ENCODE data around the gene DNAJC16. TPM values are rescaled to one million over a fixed set of nuclear protein-coding genes. Genes with fewer than 3 reads are reported as not detected.
"Not testable (repeated sequence)": the region's sequence is repeated elsewhere in the genome, so short reads cannot be mapped to it uniquely, and the experiment has no call there.

Gene DNAJC16
- total RNA-seq, 1 experiment from 2014 or later, result 8.3 TPM

DNA sequence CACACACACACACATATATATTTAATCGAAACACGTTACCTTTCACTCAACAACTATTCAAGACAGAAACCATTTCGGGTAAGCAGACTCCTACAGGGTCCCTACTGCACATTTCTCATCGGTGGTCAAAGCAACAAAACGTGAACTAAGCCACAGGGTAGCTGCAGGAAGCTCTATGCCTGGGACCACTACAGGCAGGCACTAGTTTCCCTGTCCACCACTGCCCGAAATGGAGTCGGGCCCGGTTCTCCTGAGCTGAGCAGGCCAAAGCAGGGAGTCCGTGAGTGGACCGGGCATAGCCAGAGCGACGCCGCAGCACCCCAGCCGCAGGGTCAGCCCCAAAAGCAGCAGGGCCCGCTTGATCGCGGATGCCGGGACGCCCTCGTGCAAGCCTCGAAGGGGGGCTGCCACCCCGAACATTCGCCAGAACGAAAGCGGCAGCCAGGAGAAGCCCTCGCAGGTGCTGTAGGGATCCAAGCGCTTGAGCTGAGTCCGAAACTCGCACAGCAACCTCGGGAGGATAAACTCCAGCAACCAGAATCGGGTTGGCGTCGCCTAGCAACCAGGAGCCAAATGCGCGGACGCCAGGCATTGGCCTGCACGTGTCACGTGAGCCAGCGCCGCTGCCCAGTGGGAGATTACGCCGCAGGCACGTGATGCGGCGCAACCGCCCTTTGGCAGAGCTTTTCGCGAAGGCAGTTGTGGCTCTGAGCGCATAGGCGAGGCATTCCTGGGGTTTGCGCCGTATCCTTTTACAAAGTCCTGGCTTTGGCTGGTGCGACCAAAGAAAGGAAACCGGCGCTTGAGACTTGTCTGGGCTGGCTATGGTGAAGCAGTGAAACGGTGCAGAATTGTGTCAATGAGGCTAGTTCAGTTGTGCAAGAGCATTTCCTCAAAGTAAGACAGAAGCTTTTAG, 76.7 kb downstream of the DNAJC16 start:
- Histone ChIP-seq H3K36me3 (no peaks in the 10 kb centered on the region), H3K9me3 (replicated peaks) (peaks cover 8% of the 10 kb centered on the region), H3K27ac (peak overlapping the region; percentile 46), H3K27me3 (replicated peaks) (0 out of 2 replicates have a peak, but pooled peaks cover under 1% of the 10 kb centered on the region), H3K4me3 (peak overlapping the region; percentile 49), H3K4me1 (replicated peaks) (peaks cover 13% of the 10 kb centered on the region)
- DNase-seq (ENCODE audit: low read depth in 1 of 2, low spot score in 2 of 2), result peak; percentile 69 to 92

DNA sequence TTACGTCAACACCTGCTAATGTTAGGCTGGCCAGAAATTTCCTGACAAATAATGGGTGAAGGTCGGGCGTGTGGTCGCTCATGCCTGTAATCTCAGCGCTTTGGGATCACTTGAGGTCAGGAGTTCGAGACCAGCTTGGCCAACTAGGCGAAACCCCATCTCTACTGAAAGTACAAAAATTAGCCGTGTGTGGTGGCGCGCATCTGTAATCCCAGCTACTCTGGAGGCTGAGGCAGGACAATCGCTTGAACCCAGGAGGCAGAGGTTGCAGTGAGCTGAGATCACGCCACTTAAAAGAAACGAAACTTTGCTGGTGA, 77.3 kb downstream of the DNAJC16 start:
- Histone ChIP-seq H3K4me1 (replicated peaks) (peaks cover 13% of the 10 kb centered on the region), H3K4me3 (peak overlapping the region; percentile 49)
- H3K9me3 ChIP-seq (replicated peaks); H3K27ac ChIP-seq; H3K27me3 ChIP-seq (replicated peaks); H3K36me3 ChIP-seq; DNase-seq (ENCODE audit: low read depth in 1 of 2, low spot score in 2 of 2): not testable (repeated sequence)

DNA sequence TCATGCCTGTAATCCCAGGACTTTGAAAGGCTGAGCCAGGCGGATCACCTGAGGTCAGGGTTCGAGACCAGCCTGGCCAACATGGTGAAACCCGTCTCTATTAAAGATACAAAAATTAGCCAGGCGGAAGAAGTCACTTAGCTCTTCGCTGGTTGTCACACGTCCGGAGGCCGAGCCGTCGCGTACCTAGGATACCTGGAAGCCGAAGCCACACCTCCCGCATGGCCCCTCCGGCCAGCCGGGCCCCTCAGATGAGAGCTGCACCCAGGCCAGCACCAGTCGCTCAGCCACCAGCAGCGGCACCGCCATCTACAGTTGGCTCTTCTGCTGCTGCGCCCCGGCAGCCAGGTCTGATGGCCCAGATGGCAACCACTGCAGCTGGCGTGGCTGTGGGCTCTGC, 77.8 kb downstream of the DNAJC16 start:
- DNase-seq (ENCODE audit: low read depth in 1 of 2, low spot score in 2 of 2); H3K36me3 ChIP-seq; H3K27ac ChIP-seq; H3K4me3 ChIP-seq; H3K9me3 ChIP-seq (replicated peaks); H3K27me3 ChIP-seq (replicated peaks): not testable (repeated sequence)
- H3K4me1 ChIP-seq (replicated peaks), result peaks cover 13% of the 10 kb centered on the region

DNA sequence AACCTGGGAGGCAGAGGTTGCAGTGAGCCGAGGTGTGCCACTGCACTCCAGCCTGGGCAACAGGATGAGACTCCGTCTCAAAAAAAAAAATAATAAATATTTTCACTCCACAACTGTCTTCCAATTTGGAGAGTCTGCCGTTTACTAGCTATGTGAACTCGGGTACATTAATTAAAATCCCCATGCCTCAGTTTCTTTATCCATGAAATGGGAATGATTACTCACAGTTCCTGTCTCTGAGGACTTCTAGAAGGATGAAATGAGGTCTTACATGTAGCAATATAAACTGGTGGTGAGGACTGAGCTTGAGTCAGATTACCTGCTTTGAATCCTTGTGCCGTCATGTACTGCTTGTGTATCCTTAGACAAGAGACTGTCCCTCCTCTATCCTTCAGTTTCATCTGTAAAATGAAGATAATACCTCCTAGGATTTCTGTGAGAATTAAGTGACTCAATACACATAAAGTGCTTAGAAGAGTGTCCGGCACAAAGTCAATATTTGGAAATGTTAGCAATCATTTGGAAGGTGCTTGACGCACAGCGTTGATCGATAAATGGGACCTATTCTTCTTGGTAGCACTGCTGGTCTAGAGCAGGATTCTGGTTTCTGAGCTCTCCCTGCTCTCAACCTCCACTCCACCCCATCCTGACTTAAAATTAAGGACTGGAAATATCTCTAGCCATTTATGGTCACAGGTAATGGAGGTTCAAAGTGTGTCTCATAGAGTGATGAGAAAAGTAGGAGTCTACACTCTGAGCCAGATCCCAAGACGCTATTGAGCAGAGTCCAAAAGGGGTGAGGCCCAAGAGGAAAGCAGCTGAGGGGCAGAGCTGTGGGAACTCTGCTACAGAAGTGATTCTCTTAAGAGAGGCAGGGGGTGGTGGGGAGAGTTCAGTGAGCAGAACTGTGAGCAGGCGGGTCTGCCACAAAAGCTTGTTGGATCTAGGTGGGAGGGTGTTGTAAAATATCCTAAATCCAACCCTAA, 79.0 kb downstream of the DNAJC16 start:
- H3K4me1 ChIP-seq (replicated peaks), result peaks cover 13% of the 10 kb centered on the region
- peaks cover 8% of the 10 kb centered on the region for H3K9me3 ChIP-seq (replicated peaks)
- DNase-seq (ENCODE audit: low read depth in 1 of 2, low spot score in 2 of 2), result no peak
- H3K27ac ChIP-seq, result no peak overlapping the region
- no peak overlapping the region for H3K4me3 ChIP-seq
- H3K36me3 ChIP-seq, result no peaks in the 10 kb centered on the region
- H3K27me3 ChIP-seq (replicated peaks), result no peaks in the 10 kb centered on the region

DNA sequence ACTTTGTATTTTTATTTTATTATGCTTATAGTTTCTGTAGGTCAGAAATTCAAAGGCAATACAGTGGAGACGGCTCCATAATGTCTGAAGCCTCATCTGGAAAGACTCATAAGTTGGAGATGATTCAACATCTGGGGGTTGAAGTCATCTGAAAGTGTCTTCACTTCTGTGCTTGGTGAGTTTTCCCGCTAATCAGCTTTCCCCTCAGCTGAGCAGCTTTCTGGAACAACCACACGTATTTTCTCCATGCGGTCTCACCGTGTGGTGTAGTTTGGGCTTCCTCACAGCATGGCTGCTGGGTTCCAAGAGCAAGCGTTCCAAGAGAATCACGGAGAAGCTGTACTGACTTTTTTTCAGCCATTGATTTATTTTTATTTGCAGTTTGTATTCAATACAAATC, 83.0 kb downstream of the DNAJC16 start:
- Histone ChIP-seq H3K4me1 (replicated peaks) (no peaks in the 10 kb centered on the region), H3K27ac (no peak overlapping the region), H3K36me3 (no peaks in the 10 kb centered on the region), H3K4me3 (no peak overlapping the region), H3K9me3 (replicated peaks) (no peaks in the 10 kb centered on the region), H3K27me3 (replicated peaks) (no peaks in the 10 kb centered on the region)
- no peak for DNase-seq (ENCODE audit: low read depth in 1 of 2, low spot score in 2 of 2)

DNA sequence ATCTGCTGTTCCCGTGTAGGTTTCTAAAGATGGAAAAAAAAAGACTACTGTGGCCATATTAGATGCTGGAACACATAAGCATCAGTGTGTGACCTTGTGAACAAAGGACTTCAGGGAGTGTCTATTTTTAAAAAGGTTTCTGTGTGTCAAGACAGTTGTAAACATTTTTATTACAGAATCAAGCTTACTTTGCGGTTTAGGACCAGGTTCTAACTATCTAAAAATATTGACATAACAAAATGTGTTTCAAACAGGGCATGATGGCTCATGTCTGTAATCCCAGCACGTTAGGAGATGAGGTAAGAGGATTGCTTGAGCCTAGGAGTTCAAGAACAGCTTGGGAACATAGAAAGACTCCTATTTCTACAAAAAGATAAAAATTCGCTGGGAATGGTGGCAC, 83.5 kb downstream of the DNAJC16 start:
- Histone ChIP-seq H3K27ac (no peak overlapping the region), H3K9me3 (replicated peaks) (no peaks in the 10 kb centered on the region), H3K4me3 (no peak overlapping the region), H3K27me3 (replicated peaks) (no peaks in the 10 kb centered on the region), H3K36me3 (no peaks in the 10 kb centered on the region), H3K4me1 (replicated peaks) (no peaks in the 10 kb centered on the region)
- no peak for DNase-seq (ENCODE audit: low read depth in 1 of 2, low spot score in 2 of 2)

DNA sequence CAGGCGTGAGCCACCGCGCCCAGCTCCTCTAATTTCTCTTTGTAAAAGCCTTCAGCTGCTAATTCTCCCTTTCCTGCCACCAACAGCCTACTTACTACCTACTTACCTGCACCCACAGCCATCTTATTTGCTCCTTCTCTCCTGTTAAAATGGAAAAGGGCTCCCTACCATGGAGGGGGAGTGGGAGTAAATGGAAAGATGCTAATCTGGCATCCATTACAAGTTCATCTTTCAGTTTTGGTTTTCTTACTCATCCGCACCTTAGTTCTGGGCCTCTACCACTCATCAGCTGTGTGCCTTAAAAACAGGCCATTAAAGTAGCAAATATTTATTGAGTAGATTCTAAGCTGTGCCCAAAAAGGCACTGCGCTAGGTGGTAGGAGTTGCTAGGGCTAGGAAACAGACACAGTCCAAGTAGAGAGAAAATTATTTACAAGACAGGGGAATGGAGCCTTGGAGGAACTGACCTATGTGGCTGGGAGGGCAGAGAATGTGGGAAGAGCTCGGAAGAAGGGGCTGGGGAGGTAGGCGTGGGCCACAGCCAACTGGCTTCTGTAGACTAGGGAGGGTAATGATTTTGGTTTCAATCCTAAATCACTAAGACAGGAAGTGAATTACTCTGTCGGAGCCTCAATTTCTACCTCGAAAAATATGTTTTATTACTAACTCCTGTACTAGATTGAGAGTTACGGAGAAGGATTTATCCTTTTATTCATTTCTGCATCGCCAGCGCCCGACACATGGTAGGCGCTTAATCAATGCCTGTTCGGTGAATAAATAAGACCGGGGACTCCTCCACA, 89.9 kb downstream of the DNAJC16 start:
- H3K36me3 ChIP-seq, result peaks cover 18% of the 10 kb centered on the region
- no peaks in the 10 kb centered on the region for H3K9me3 ChIP-seq (replicated peaks)
- DNase-seq (ENCODE audit: low read depth in 1 of 2, low spot score in 2 of 2), result no peak
- H3K4me3 ChIP-seq, result peak overlapping the region; percentile 90
- peak overlapping the region; percentile 33 for H3K27ac ChIP-seq
- no peaks in the 10 kb centered on the region for H3K27me3 ChIP-seq (replicated peaks)
- H3K4me1 ChIP-seq (replicated peaks), result peaks cover 33% of the 10 kb centered on the region

DNA sequence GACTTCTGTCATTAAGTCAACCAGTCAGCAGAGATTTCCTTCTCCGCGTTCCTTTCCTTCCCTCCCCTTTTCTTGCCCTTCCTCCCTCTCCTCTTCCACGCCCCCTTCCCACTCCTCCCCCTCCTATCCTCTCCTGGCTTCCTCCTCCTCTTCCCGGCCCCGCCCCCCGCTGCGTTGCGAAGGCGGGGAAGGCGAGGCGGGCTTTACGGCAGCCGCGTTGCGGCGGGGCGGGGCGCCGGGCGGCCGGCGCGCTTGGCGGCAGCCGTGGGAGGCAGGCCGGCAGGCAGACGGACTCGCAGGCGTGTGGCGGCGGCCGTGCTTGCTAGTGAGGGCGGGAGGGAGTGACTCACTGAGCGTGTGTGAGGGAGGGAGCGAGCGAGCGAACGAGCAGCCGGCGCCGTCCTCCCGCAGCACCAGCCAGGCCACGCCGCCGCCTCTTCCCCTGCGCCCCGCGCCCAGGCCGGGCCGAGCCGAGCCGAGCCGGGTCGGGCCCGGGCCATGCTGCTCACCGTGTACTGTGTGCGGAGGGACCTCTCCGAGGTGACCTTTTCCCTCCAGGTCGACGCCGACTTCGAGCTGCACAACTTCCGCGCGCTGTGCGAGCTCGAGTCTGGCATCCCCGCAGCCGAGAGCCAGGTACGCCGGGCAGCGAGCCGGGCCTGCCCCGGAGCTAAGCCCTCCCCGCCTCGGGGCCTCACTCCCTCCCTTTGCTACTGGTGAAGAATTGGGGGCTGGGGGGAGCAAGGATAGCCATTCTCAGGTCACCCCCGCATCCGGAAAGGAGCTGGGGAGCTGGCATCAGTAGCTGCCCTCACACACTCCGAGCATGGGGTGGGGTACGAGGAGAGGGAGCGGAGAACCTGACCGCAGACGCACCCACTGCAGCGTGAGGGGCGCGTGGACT, 90.8 kb downstream of the DNAJC16 start, which contains the start of gene DDI2:
Gene DDI2 (plus strand): TSS at position 286 of the 904 bp plus-strand sequence. CDS start 213 bp downstream, at position 499.
- H3K27ac ChIP-seq, result peak within 1 kb of the TSS; percentile 69
- peaks cover 18% of the 10 kb centered on the region for H3K36me3 ChIP-seq
- peak within 1 kb of the TSS; percentile 90 for H3K4me3 ChIP-seq
- no peaks in the 10 kb centered on the region for H3K9me3 ChIP-seq (replicated peaks)
- peaks cover 33% of the 10 kb centered on the region for H3K4me1 ChIP-seq (replicated peaks)
- no peaks in the 10 kb centered on the region for H3K27me3 ChIP-seq (replicated peaks)
- peak; percentile 97 to 98 for DNase-seq (ENCODE audit: low read depth in 1 of 2, low spot score in 2 of 2)

DNA sequence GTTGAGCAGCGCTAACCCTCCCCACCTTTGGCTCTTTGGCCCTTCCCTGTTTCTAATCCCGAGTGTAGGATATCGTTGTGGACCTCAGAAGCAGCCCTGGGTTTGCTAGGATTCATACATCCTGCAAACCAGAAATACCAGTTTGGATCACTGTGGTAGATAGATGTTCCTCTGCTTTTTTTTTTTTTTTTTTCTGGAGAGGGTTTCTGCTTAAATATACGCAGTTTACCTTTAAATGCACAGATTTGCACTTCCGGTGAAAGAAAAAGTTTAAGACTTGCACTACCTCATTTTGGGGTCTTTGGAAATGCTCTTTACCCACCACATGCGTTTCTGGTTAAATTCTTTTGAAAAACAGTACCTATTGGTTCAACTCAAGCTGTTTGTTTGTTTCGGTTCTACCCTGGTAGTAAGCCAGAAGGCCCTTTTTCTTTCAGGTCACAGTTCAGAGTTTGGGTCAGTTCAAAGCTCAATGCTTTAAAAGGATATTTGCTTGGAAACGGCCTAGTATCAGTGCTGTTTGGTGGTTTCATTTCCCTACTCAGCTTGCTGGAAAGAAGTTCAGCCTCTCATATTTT, 91.5 kb downstream of the DNAJC16 start:
- no peaks in the 10 kb centered on the region for H3K9me3 ChIP-seq (replicated peaks)
- no peak for DNase-seq (ENCODE audit: low read depth in 1 of 2, low spot score in 2 of 2)
- H3K36me3 ChIP-seq, result peaks cover 18% of the 10 kb centered on the region
- H3K4me1 ChIP-seq (replicated peaks), result peaks cover 33% of the 10 kb centered on the region
- peak overlapping the region; percentile 90 for H3K4me3 ChIP-seq
- H3K27ac ChIP-seq, result peak overlapping the region; percentile 69
- H3K27me3 ChIP-seq (replicated peaks), result no peaks in the 10 kb centered on the region

DNA sequence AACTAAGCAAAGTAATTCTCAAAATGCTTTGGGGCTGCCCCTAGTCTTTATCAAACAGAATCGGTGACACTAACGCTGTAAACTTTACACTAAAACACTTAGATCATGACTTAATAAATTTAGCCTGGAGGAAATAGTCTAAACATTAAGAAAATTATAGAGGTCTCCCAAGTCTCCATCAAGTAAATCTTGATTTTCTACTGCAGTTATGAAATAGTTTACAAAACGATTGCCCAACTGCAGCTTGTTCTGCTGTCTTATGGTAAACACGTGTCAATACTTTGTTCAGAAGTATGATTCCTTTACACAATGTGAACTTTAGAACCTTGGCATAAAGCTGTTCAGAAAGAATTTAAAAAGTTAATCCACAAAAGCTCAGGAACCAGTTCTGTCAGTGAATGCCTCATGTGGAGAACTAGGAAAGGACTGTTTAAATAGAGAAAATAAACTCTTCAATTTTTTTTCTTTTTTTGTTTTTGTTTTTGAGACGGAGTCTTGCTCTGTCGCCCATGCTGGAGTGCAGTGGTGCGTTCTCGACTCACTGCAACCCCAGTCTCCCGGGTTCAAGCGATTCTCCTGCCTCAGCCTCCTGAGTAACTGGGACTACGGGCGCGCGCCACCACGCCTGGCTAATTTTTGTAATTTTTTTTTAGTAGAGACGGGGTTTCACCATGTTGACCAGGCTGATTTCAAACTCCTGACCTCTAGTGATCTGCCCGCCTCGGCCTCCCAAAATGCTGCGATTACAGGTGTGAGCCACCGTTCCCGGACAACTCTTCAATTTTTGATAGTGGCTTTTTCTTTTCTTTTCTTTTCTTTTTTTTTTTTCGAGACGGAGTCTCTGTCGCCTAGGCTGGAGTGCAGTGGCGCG, 92.2 kb downstream of the DNAJC16 start:
- H3K27ac ChIP-seq, result peak overlapping the region; percentile 69; the same call in 1 of the 2 replicates

DNA sequence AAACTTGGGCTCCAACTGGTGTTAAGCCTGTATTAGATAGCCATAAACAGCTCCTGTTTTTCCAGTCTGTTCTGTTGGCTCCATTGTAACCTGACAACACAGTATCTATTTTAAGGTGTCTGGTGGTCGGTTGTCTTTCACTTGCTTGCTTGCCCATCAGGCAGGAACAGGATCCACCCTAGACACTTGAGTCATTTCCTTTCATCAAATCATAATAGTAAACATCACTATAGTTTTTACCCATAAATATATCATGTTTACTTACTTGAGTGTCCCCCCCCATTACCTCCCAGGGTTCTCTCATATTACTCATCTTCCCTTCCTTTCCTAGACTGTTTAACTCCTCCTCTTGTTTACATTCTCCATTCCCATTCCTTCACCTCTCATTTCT, 93.5 kb downstream of the DNAJC16 start:
- H3K27ac ChIP-seq, result peak overlapping the region; percentile 65
- H3K9me3 ChIP-seq (replicated peaks), result no peaks in the 10 kb centered on the region
- peaks cover 41% of the 10 kb centered on the region for H3K4me1 ChIP-seq (replicated peaks)
- H3K4me3 ChIP-seq, result no peak overlapping the region
- peak; percentile 47 to 65 for DNase-seq (ENCODE audit: low read depth in 1 of 2, low spot score in 2 of 2)
- peaks cover 18% of the 10 kb centered on the region for H3K36me3 ChIP-seq
- H3K27me3 ChIP-seq (replicated peaks), result no peaks in the 10 kb centered on the region

More for the DNA sequence above, 92.2 kb downstream of the DNAJC16 start:
- no peaks in the 10 kb centered on the region for H3K9me3 ChIP-seq (replicated peaks)
- DNase-seq (ENCODE audit: low read depth in 1 of 2, low spot score in 2 of 2), result no peak
- peaks cover 18% of the 10 kb centered on the region for H3K36me3 ChIP-seq
- no peaks in the 10 kb centered on the region for H3K27me3 ChIP-seq (replicated peaks)
- H3K4me1 ChIP-seq (replicated peaks), result peaks cover 37% of the 10 kb centered on the region
- H3K4me3 ChIP-seq, result peak overlapping the region; percentile 90
